ENCODE results near the gene CACNB3.
A peak's percentile ranks its signal among the peaks of the same experiment; 100 is the strongest.

The CACNB3 gene

GRCh38 chr12:48818831-48819590 lies 715 bp downstream of the CACNB3 start:
- Histone ChIP-seq H3K36me3 (ENCODE audit: control insufficient read depth, insufficient read depth, low read length) (no peaks in the 10 kb centered on the region), H3K4me3 (replicated peaks; ENCODE audit: low read depth, low read length) (peak overlapping the region; percentile 52), H3K27me3 (replicated peaks; ENCODE audit: control insufficient read depth, insufficient read depth, low read length) (peaks cover 2% of the 10 kb centered on the region)
- DNase-seq (ENCODE audit: extremely low read depth, insufficient read length), result no peak
- TF ChIP-seq CTCF (IDR thresholded peaks at IDR 0.05; ENCODE audit: insufficient read depth, low read length, poor library complexity, severe bottlenecking), result peak; percentile 29

- Histone ChIP-seq H3K27me3 (replicated peaks; ENCODE audit: control insufficient read depth, insufficient read depth, low read length) (peaks cover 2% of the 10 kb centered on the region), H3K4me3 (replicated peaks; ENCODE audit: low read depth, low read length) (no peak overlapping the region), H3K36me3 (ENCODE audit: control insufficient read depth, insufficient read depth, low read length) (no peaks in the 10 kb centered on the region)
- no peak for DNase-seq (ENCODE audit: extremely low read depth, insufficient read length)
- TF ChIP-seq CTCF (IDR thresholded peaks at IDR 0.05; ENCODE audit: insufficient read depth, low read length, poor library complexity, severe bottlenecking), result no peak
Measured at GRCh38 chr12:48819986-48820725, 1.9 kb downstream of the CACNB3 start.

- H3K27me3 ChIP-seq (replicated peaks; ENCODE audit: control insufficient read depth, insufficient read depth, low read length), result no peaks in the 10 kb centered on the region; the same call in none of the 2 replicates
- no peaks in the 10 kb centered on the region for H3K36me3 ChIP-seq (ENCODE audit: control insufficient read depth, insufficient read depth, low read length)
- no peak for TF ChIP-seq CTCF (IDR thresholded peaks at IDR 0.05; ENCODE audit: insufficient read depth, low read length, poor library complexity, severe bottlenecking)
- H3K4me3 ChIP-seq (replicated peaks; ENCODE audit: low read depth, low read length), result no peak overlapping the region
- DNase-seq (ENCODE audit: extremely low read depth, insufficient read length), result no peak
Measured at GRCh38 chr12:48822139-48822538, 3.8 kb downstream of the CACNB3 start.

- no peak for TF ChIP-seq CTCF (IDR thresholded peaks at IDR 0.05; ENCODE audit: insufficient read depth, low read length, poor library complexity, severe bottlenecking)
- DNase-seq (ENCODE audit: extremely low read depth, insufficient read length), result no peak
- H3K27me3 ChIP-seq (replicated peaks; ENCODE audit: control insufficient read depth, insufficient read depth, low read length), result no peaks in the 10 kb centered on the region; the same call in 1 of the 2 replicates
- no peaks in the 10 kb centered on the region for H3K36me3 ChIP-seq (ENCODE audit: control insufficient read depth, insufficient read depth, low read length)
- no peak overlapping the region for H3K4me3 ChIP-seq (replicated peaks; ENCODE audit: low read depth, low read length)
Measured at GRCh38 chr12:48822711-48823110, 4.4 kb downstream of the CACNB3 start.

- no peak for TF ChIP-seq CTCF (IDR thresholded peaks at IDR 0.05; ENCODE audit: insufficient read depth, low read length, poor library complexity, severe bottlenecking)
- no peak overlapping the region for H3K4me3 ChIP-seq (replicated peaks; ENCODE audit: low read depth, low read length)
- no peak for DNase-seq (ENCODE audit: extremely low read depth, insufficient read length)
- no peaks in the 10 kb centered on the region; the same call in 1 of the 2 replicates for H3K36me3 ChIP-seq (ENCODE audit: control insufficient read depth, insufficient read depth, low read length)
- H3K27me3 ChIP-seq (replicated peaks; ENCODE audit: control insufficient read depth, insufficient read depth, low read length), result no peaks in the 10 kb centered on the region; the same call in 1 of the 2 replicates
Measured at GRCh38 chr12:48823281-48823680, 5.0 kb downstream of the CACNB3 start.

Data from GM06990 (cell line).